Smooth muscle cell (in vitro differentiated cells): ENCODE measurements around the gene MED9. TPM values are rescaled to one million over a fixed set of nuclear protein-coding genes. Genes with fewer than 3 reads are reported as not detected.

Experiments
- DNase-seq: peaks from one replicate; lab custom pipeline; 2025; ENCODE audit not compliant: unreplicated experiment; lab: John Stamatoyannopoulos, UW
- H2AFZ ChIP-seq: fragments of 200-600 bp; sonication (generic); 2 replicates; pipeline ENCODE4 v1.6.0; 2016; ENCODE audit warnings: antibody characterized with exemption, low read depth, mild to moderate bottlenecking
- H3F3A ChIP-seq: fragments of 200-600 bp; sonication (generic); 2 replicates; pipeline ENCODE4 v1.6.0; 2017; ENCODE audit warnings: antibody characterized with exemption, low read depth
- H3K27ac ChIP-seq: fragments of 200-600 bp; sonication (generic); 2 replicates; pipeline ENCODE4 v1.5.1; 2016; ENCODE audit warnings: low read depth, mild to moderate bottlenecking
- H3K27me3 ChIP-seq: fragments of 200-600 bp; sonication (generic); 2 replicates; pipeline ENCODE4 v1.6.1; 2016; ENCODE audit warnings: low read depth, mild to moderate bottlenecking
- H3K36me3 ChIP-seq: fragments of 200-600 bp; sonication (generic); 2 replicates; pipeline ENCODE4 v1.5.1; 2016; ENCODE audit warnings: low read depth
- H3K4me1 ChIP-seq: fragments of 200-600 bp; sonication (generic); 2 replicates; pipeline ENCODE4 v1.5.1; 2016; ENCODE audit warnings: low read depth
- H3K4me2 ChIP-seq: fragments of 200-600 bp; sonication (generic); 2 replicates; pipeline ENCODE4 v1.6.0; 2016; ENCODE audit warnings: mild to moderate bottlenecking
- H3K4me3 ChIP-seq: fragments of 200-600 bp; sonication (generic); 2 replicates; pipeline ENCODE4 v1.5.1; 2016; ENCODE audit warnings: mild to moderate bottlenecking
- H3K79me2 ChIP-seq: fragments of 200-600 bp; sonication (generic); 2 replicates; pipeline ENCODE4 v1.6.0; 2016; ENCODE audit warnings: low read depth, mild to moderate bottlenecking
- H3K9ac ChIP-seq: fragments of 200-600 bp; sonication (generic); 2 replicates; pipeline ENCODE4 v1.6.0; 2016; ENCODE audit warnings: low read depth
- H3K9me3 ChIP-seq: fragments of 200-600 bp; sonication (generic); replicated peaks from 2 replicates; pipeline ENCODE4 v1.5.1; 2016; ENCODE audit warnings: low read depth
- H4K20me1 ChIP-seq: fragments of 200-600 bp; sonication (generic); 2 replicates; pipeline ENCODE4 v1.6.0; 2016; ENCODE audit warnings: low read depth
- CTCF ChIP-seq: fragments of 200-600 bp; sonication (generic); IDR thresholded peaks from 2 replicates; pipeline ENCODE4 v1.5.1; 2017; ENCODE audit warnings: borderline replicate concordance, mild to moderate bottlenecking, antibody characterized with exemption; ENCODE audit not compliant: insufficient read depth, poor library complexity, severe bottlenecking
- WGBS: methylation state at CpG from one replicate; pipeline ENCODE4 v1.1.7; 2016; ENCODE audit warnings: low lambda C conversion rate; 5-methylcytosine and 5-hydroxymethylcytosine counted together
- polyA plus RNA-seq: library from polyadenylated mRNA; unstranded; fragments of >200 nt; fragmentation: Nextera tagmentation; extraction: Ambion mirVana; gene quantifications from 2 replicates; pipeline ENCODE4 v1.2.1, GENCODE V29; 2016
- total RNA-seq: library from RNA; depleted of rRNA; stranded (reverse); fragments of >200 nt; gene quantifications from 2 replicates; pipeline ENCODE4 v1.2.3, GENCODE V29; 2014

MED9 gene
- total and polyA plus RNA-seq, 2 experiments from 2014 or later: 8.4 to 15.4 TPM

GRCh38 chr17:17440938-17441675 lies 35.7 kb upstream of the MED9 start:
- no peaks in the 10 kb centered on the region for H3K9me3 ChIP-seq
- H3K27me3 ChIP-seq: no peaks in the 10 kb centered on the region
- H2AFZ ChIP-seq: peak overlapping the region; percentile 21
- WGBS: 75% methylated on average over 11 of the region's 11 CpGs
- no peak overlapping the region for H3K4me3 ChIP-seq
- no peak for TF ChIP-seq CTCF
- H4K20me1 ChIP-seq: no peaks in the 10 kb centered on the region
- no peak overlapping the region for H3K4me2 ChIP-seq
- DNase-seq: no peak
- H3K4me1 ChIP-seq: peaks cover 5% of the 10 kb centered on the region
- H3F3A ChIP-seq: no peaks in the 10 kb centered on the region
- no peaks in the 10 kb centered on the region for H3K36me3 ChIP-seq
- no peaks in the 10 kb centered on the region for H3K79me2 ChIP-seq
- no peak overlapping the region for H3K9ac ChIP-seq
- H3K27ac ChIP-seq: no peak overlapping the region

- DNase-seq: no peak
- Histone ChIP-seq H4K20me1 (no peaks in the 10 kb centered on the region), H3F3A (no peaks in the 10 kb centered on the region), H3K4me2 (no peak overlapping the region), H3K27ac (no peak overlapping the region), H3K79me2 (no peaks in the 10 kb centered on the region), H3K4me3 (no peak overlapping the region), H3K9me3 (no peaks in the 10 kb centered on the region), H3K9ac (no peak overlapping the region), H2AFZ (no peak overlapping the region), H3K4me1 (peaks cover 10% of the 10 kb centered on the region), H3K36me3 (no peaks in the 10 kb centered on the region), H3K27me3 (no peaks in the 10 kb centered on the region)
- 85% methylated on average over 9 of the region's 14 CpGs for WGBS
- TF ChIP-seq CTCF: no peak
These were observed 33.6 kb upstream of the MED9 start for GRCh38 chr17:17443173-17443572.

GRCh38 chr17:17445296-17445924 lies 31.4 kb upstream of the MED9 start:
- WGBS: 77% methylated on average over 8 of the region's 8 CpGs
- no peaks in the 10 kb centered on the region for H3K27me3 ChIP-seq
- peak overlapping the region; percentile 56 for H3K27ac ChIP-seq
- H3K4me3 ChIP-seq: no peak overlapping the region
- H3K36me3 ChIP-seq: no peaks in the 10 kb centered on the region
- DNase-seq: no peak
- H4K20me1 ChIP-seq: no peaks in the 10 kb centered on the region
- H3K9ac ChIP-seq: peak overlapping the region; percentile 43
- no peaks in the 10 kb centered on the region for H3F3A ChIP-seq
- H2AFZ ChIP-seq: no peak overlapping the region
- no peaks in the 10 kb centered on the region for H3K79me2 ChIP-seq
- H3K4me2 ChIP-seq: peak overlapping the region; percentile 55
- no peaks in the 10 kb centered on the region for H3K9me3 ChIP-seq
- TF ChIP-seq CTCF: no peak
- H3K4me1 ChIP-seq: peaks cover 7% of the 10 kb centered on the region
